GM18868 (cell line): Measurements from ENCODE around the gene C12orf56.
A peak's percentile ranks its signal among the peaks of the same experiment; 100 is the strongest.
"Not testable (repeated sequence)": the region's sequence is repeated elsewhere in the genome, so short reads cannot be mapped to it uniquely, and the experiment has no call there.

Source experiments
- ATAC-seq: cut with Tn5 transposase; IDR thresholded peaks from one replicate; pipeline ENCODE4 v1.9.1; 2021; ENCODE audit warnings: mild to moderate bottlenecking, moderate library complexity; ENCODE audit not compliant: unreplicated experiment

Gene C12orf56

DNA sequence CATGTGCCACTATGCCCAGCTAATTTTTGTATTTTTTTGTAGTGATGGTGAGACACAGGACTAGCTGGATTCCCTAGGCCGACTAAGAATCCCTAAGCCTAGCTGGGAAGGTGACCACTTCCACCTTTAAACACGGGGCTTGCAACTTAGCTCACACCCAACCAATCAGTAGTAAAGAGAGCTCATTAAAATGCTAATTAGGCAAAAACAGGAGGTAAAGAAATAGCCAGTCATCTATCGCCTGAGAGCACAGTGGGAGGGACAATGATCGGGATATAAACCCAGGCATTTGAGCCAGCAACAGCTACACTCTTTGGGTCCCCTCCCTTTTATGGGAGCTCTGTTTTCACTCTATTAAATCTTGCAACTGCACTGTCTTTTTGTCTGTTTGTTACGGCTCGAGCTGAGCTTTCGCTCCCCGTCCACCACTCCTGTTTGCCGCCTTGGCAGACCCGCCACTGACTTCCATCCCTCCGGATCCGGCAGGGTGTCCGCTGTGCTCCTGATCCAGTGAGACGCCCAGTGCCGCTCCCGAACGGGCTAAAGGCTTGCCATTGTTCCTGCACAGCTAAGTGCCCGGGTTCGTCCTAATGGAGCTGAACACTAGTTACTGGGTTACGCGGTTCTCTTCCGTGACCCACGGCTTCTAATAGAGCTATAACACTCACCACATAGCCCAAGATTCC, 70.9 kb downstream of the C12orf56 start:
- not testable (repeated sequence) for ATAC-seq

DNA sequence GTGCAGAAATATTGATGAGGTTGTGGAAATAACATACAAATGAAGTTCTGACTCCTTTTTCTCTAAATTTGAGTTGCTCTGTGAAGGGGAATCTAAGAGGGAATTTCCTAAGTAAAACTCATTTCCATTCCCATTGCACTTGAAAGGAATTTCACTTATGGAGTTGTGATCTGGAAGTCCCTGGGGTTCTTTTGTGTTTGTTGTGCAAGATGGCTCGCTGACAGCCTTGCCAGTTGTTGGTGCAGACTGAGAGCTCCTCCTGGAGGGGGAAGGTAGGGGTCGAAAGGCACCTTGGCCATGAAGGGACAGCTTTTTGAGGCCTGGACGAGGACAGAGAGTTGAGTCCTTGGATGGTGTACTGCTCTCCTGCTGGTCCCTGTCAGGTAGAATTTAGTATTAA, 72.0 kb downstream of the C12orf56 start:
- peak; percentile 76 for ATAC-seq

DNA sequence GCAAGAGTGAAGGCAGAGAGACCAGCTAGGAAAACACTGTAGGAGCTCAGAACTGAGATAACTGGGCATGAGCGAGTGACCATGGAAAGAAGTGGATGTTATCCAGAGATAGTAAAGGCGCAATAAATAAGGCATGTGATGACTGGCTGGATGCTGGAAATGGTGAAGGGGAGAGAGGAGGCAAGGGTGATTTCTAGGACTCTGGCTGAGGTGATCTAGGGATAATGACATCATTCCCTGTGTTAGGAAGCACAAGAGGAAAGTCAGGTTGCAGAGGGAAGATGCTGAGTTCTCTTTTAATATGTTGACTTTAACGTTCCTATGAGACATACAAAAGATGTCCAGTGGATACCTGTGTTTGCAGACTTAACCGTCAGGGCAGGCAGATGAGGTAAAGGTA, 78.7 kb downstream of the C12orf56 start:
- no peak for ATAC-seq

DNA sequence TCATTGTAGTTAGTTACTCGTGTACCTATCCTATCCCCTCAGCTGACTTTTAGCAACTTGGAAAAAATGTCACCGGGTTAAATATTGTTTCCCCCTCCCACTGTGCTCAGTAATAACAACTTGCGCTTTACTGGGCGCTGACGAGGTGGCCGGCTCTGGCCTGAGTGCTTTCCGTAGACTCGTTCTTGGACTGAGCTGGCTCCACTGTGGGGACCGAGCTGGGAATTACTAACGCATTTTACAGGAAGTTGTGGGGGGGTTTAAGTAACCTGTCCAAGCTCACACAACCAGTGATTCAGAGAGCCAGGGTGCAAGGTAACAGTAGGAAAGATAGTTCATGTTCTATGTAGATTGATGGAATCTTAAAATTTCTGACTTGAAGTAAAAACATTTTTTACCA, 86.0 kb downstream of the C12orf56 start:
- no peak for ATAC-seq

DNA sequence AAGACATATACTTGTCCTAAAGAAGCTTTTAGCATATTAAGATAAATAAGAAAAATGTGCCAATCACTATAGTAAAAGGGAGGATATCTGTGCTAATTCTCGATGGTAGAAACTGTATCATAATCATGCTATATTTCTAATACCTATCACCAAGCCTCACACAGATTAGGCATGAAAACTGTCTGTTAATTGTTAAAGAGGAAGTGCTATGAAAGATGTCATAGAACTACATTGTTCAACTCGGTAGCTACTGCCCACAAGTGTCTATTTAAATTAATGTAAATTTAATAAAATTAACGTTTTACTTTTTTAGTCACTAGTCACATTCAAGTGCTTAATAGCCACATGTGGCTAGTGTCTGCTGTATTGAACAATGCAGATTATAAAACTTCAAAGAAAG, 90.9 kb downstream of the C12orf56 start:
- ATAC-seq, result no peak

DNA sequence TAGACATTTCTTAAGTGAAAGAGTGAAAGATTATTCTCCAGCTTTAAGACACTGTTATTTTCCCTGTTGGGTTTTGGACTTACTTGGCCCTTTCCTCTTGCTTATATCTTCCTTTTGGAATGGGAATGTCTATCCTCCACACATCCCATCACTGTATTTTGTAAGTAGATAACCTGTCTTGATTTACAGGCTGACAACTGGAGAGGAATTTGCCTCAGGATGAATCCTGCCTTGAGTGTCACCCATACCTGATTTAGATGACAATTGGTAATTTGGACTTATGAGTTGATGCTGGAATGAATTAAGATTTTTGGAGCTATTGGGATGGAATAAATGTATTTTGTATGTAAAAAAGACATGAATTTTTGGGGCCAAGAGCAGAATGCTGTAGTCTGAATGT, 94.3 kb downstream of the C12orf56 start:
- no peak for ATAC-seq

DNA sequence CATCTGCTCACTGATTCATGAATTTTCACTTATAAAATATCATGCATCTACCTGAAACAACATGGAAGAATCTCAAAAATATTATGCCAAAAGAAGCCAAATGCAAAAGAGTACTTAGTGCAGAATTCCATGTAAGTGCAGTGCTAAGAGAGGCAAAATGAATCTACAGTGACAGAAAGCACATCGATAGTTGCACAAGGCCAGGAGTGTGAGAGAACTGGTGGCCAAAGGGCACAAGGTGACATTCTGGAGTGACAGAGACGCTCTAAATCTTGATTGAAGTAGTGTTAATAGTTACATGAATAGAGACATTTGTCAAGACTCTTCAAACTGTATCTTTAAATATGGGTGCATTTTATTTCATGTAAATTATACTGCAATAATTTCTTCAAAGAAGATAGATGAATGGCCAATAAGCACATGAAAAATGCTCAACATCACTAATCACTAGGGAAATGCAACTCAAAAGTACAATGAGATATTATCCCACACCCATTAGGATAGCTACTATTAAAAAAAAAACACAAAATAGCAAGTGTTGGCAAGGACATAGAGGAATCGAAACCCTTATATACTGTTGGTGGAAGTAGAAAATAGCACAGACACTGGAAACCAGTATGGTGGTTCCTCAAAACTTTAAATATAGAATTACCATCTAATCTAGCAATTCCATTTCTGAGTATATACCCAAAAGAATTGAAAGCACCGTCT, 96.7 kb downstream of the C12orf56 start:
- ATAC-seq, result peak; percentile 57

DNA sequence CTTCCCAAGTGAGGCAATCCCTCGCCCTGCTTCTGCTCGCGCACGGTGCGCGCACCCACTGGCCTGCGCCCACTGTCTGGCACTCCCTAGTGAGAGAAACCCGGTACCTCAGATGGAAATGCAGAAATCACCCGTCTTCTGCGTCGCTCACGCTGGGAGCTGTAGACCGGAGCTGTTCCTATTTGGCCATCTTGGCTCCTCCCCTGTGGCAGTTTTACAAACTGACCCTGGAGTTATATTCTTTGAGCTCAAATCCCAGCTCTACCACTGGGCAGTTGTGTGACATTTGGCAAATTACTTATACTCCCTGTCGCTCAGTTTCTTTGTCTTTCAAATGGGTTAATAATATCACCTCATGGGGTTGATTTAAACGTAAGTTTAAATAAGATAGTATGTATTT, 97.4 kb downstream of the C12orf56 start:
- ATAC-seq, result not testable (repeated sequence)

DNA sequence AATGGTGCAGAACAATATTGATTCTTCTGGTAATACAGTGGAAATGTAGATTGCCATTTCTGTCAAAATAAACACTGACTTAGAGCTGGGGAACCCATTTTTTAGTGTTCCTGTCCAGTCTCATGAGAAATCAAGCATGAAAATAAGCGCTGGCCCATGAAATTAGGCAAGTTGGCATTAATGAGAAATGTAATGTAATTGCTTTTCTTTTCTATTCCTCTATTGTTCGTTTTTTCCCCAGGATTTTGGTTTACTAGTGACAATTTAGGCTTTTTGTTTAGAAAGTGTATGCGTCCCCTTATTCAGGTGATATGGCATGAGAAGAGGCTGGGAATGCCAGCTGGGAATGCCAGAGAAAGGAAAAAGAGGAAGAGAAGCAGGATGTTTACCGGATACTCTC, 104.0 kb downstream of the C12orf56 start:
- no peak for ATAC-seq

DNA sequence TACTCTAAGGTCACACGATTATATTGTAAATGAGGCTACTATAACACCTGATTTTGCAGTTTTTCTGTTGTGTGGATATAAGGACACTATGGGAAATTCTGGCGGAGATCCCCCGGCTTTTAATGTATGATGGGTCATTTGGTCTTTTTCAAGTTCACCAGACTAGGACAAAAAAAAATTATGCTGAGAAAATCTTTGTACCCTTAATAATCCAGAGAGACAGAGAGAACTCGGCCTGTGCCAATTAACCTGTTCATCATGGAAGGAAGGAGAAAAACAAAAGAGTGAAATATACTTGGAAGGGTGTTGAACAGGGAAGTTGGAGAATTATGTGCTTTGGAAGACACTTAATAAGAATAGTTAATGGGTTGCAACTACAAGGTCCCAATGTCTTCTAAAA, 106.3 kb downstream of the C12orf56 start:
- no peak for ATAC-seq

DNA sequence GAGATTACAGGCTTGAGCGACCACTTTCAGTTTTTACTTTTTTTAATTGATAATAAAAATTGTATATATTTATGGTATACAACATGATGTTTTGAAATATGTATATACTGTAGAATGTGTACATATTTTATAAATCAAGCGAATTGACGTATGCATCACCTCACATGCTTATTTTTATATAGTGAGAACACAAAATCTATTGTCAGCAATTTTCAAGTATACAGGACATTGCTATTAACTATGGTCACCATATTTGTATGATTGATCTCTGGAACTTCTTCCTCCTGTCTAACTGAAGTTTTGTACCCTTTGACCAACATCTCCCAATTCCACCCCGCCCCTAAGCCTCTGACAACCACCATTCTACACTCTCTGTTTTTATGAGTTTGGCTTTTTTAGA, 112.1 kb downstream of the C12orf56 start:
- no peak for ATAC-seq

DNA sequence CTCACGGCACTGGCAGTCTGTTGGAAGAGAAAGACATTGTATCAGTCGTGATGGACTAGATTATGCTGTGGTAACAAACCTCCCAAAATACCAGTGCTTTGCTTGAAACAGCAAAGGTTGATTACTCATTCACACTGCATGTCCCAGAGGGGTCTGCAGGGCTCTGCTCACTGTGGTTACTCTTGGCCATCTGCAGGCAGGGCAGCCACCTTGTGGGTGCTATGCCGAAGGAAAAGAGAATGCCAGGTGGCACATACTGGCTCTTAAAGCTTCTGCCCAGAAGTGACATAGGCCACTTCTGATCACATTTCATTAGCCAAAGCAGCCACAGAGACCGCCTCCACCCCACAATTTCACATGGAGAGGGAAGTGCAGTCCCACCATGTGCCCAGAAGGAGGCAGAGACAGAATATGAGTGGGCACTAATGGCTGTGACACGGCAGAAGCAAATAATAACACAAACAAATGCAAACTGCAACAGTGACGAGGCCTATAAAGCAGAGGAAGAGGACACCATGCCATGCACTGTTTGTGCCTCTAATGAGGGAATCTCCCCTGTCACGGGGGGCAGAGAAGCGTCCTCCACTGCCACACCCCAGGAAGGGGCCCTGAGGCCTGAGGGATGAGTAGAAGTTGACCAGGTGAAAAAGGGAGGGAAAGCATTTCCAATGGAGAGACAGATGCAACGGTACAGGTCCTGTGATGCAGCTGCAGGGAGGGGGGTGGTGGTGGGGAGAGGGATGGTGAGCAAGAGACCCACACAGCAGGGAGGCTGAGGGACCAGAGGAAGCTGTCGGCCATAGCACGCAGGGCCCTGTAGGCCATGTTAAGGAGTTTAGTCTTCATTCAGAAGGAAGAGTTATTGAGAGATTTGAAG, 116.8 kb downstream of the C12orf56 start:
- ATAC-seq, result peak; percentile 93

DNA sequence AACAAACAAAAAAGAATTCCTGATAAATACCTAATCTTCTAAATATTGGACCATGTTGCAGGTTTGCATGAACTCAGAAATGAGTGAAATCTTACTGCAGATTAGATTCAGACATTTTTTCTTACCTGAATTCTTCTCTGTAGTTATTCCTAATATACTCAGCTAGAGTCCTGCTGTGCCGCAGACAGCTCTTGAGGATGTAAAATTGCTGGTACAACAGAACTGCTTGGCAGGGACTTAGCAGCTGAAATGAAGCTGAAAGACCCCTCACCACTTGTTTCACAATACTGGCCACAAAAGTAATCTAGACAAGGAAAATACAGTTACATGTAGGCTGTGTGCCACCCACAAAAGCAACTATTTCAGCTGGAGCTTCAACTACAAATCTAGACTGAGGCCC, 120.1 kb downstream of the C12orf56 start:
- ATAC-seq, result no peak

DNA sequence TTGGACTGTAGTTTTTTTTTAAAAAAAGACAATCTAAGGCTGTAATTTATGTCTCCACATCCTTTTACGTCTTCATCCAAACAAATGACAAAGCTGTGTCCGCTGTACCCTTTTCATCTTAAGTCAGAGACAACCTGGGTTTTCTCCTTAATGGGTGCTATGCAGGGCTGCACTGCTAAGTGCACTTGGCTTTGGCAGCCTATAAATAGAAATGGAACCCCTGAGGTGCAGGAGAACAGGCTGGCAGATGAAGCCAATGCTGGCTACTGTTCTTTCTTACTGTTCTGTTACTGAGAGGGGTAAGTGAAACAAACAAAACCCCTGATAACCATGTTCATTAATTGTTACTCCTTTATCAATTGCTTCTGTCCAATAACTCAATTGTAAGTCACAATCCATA, 121.4 kb downstream of the C12orf56 start:
- no peak for ATAC-seq

DNA sequence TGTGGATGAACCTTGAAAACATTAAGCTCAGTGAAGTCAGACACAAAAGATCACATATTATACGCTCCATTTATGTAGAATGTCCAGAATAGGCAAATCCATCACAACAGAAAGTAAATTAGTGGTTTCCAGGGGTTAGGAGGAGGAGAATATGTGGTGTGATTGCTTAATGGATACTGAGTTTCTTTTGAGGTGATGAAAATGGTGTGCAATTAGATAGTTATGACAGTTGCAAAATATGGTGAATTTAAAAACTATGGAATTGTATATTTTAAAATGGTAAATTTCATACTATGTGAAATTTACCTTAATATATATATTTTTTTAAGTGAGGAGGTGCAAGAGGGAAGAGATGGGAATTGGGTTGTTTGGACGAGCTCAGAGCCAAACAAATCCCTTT, 122.1 kb downstream of the C12orf56 start:
- ATAC-seq, result no peak

DNA sequence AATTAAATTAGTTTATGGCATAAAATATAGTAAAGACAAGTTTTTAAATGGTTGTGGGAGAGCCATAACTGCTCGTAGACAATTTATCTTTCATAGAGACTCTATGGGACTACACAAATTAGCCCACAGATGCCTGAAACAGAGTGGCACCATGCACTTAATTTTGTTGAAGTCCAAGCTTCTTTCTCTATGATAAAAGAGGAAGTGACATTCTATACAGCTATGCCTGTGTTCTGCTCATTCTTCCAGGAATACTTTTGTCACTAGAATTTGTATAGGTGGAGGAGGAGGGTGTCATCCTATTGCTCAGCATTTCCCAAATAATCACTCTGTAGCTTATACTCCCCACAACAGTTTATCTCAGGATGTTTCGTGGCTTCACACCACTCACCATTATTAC, 124.7 kb downstream of the C12orf56 start:
- no peak for ATAC-seq

DNA sequence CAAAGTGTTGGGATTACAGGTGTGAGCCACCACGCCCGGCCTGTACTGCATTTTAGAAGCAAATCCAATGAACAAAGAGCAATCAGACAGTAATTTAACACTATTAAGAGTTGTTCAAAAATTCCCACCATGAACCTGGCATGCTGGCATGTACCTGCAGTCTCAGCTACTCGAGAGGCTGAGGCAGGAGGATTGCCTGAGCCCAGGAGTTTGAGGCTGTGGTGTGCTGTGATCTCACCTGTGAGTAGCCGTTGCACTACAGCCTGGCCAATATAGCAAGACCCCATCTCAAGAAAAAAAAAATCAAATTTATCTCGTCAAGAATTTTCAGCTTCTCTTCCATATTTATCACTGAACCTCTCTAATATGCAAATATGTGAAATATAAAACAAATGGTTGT, 128.7 kb downstream of the C12orf56 start:
- ATAC-seq, result no peak

DNA sequence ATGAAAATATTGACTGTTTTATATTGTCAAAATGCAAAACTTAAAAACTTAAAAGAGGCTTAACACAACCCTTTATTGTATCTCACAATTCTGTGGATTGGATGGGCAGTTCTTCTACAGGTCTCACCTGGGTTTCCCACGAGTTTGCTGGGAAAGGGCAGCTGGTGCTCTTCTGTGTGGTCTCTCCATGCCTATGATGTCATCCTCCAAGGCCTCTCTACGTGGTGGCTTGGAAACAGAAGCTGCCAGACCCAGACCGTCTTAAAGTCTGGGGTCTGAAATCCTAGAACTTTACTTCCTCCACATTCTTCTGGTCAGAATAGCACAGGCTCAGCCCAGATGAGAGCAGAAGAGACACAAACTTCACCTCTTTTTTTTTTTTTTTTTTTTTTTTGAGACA, 132.0 kb downstream of the C12orf56 start:
- no peak for ATAC-seq

DNA sequence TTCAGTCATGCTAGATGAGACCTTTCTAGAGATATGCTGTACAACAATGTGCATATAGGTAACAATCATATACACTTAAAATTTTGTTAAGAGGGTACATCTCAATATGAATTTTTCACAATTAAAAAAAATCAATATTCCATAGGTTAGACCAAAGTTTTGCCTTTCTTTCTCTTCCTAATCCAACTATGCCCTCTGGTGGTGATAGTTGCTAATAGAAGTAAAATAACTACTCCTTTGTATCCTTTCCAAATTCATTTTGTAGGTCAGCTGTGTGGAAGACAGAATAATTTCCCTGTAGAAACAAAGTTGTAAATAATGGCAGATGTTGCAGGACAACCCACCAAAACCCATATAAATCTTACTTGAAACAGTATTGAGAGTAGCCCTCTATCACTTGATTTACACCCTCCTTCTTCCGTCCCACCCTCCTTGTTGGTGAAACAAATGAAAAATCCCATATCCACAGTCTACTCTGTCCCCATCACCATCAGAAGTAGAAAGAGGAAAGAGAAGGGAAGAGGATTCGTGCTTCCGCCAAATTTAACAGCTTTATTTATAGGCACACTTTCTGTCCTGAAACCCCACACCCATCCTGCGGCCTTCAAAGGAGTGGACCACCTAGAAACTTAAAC, 134.3 kb downstream of the C12orf56 start:
- ATAC-seq, result no peak

DNA sequence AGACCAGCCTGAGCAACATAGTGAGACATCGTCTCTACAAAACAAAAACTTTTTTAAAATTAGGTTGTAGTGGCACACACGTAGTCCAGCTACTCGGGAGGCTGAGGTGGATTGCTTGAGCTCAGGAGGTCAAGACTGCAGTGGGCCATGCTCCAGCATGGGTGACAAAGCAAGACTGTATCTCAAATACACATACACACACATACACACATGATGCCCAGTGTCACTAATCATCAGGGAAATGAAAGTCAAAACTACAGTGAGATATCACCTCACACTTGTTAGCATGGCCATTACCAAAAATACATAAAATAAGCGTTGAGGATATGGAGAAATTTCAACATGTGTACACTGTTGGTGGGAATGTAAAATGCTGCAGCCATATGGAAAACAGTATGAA, 135.3 kb downstream of the C12orf56 start:
- ATAC-seq, result no peak

DNA sequence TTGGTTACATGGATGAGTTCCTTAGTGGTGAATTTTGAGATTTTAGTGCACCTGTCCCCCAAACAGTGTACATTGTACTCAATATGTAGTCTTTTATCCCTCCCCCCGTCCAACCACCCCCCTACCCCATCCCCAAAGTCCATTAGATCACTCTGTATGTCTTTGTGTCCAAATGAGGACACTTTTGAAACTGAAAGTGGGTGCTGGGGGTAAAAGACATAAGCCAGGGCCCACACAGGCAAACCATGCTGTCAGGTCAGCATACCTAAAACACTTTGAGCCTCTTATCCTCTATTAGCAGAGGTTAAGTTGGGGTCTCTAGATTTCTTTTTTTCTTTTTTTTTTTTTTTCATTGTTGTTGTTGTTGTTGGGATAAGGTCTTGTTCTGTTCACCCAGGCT, 137.2 kb downstream of the C12orf56 start:
- ATAC-seq, result peak; percentile 52
